22Rv1 (cell line): ENCODE data around the gene PHF11.

Source experiments
- H3K27ac ChIP-seq: fragments of 450-650 bp; 2 replicates; pipeline ENCODE4 v1.5.1; 2017
- ZFX ChIP-seq: fragments of 450-650 bp; IDR thresholded peaks from 2 replicates; pipeline ENCODE4 v1.6.1; 2017; ENCODE audit warnings: antibody characterized with exemption, borderline replicate concordance
- TF ChIP-seq, protein P1 (sequence below): fragments of 450-650 bp; IDR thresholded peaks from 2 replicates; pipeline ENCODE4 v1.5.1; 2017; ENCODE audit warnings: mild to moderate bottlenecking

The PHF11 gene

DNA sequence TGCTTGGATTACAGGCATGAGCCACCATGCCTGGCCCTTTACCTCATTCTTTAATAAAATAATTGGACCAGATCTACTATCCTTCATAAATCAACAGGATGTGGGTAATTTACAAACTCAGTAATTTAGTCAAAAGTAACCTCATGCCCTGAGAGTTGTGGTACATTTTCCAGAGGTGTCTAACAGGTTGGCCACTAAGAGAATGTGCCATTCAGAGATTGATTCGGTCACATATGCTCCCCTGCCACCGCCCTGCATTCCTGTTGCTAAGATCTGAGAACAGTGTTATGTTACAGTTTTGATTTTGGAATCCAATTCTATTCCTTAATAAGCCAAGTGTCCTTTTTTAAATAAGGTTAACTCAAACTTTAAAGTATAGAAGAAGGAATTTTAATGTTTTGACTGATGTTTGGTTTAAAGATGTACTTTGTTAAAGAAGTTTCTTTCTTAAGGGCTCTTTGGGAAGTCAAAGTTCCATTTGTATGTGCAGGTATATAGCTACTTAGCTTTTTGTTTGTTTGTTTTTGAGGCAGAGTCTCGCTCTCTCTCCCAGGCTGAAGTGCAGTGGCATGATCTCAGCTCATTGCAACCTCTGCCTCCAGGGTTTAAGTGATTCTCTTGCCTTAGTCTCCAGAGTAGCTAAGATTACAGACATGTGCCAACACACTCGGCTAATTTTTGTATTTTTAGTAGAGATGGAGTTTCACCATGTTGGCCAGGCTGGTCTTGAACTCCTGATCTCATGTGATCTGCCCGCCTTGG is 29.2 kb downstream of the PHF11 start:
- no peak for TF ChIP-seq ZFX
- TF ChIP-seq, protein P1, sequence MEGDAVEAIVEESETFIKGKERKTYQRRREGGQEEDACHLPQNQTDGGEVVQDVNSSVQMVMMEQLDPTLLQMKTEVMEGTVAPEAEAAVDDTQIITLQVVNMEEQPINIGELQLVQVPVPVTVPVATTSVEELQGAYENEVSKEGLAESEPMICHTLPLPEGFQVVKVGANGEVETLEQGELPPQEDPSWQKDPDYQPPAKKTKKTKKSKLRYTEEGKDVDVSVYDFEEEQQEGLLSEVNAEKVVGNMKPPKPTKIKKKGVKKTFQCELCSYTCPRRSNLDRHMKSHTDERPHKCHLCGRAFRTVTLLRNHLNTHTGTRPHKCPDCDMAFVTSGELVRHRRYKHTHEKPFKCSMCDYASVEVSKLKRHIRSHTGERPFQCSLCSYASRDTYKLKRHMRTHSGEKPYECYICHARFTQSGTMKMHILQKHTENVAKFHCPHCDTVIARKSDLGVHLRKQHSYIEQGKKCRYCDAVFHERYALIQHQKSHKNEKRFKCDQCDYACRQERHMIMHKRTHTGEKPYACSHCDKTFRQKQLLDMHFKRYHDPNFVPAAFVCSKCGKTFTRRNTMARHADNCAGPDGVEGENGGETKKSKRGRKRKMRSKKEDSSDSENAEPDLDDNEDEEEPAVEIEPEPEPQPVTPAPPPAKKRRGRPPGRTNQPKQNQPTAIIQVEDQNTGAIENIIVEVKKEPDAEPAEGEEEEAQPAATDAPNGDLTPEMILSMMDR = no peak
- H3K27ac ChIP-seq = no peak overlapping the region

DNA sequence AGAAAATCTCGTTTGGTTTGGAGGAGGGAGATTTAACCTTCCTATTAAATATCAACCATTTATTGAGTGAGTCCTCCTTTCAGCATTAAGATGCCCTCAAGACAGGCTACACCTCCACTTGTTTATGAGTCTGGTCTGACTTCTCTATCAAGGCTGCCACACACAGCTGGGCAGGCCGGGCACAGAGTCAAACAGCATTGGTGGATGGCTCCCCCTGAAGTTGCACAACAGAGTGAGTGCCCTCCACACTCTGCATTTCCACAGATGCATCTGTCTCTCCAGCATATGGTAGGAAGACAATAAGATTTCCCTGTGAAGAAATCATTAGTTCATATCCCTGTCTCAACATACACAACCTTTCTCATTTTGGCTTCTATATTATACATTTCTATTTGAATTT is 31.4 kb downstream of the PHF11 start:
- TF ChIP-seq ZFX = no peak
- H3K27ac ChIP-seq = no peak overlapping the region

DNA sequence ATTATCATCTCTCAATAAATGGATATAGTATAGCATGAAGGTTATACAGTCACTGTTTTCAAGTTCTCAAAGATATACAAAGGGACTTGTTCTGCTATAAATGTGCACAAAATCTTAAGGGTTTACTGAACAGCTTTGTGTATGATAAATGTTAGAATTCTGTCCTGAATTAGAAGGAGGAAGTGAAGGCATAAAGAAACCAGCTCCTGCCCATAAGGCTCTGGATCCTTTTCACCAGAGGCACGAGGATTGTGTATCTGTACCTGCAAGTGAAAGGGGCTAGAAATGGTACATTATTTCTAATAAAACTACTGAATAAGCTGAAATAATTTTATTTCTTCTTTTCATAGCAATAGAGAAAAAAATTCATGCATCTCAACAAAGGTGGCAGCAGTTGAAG is 32.4 kb downstream of the PHF11 start:
- no peak overlapping the region for H3K27ac ChIP-seq
- TF ChIP-seq ZFX = no peak
- TF ChIP-seq, protein P1 = no peak

DNA sequence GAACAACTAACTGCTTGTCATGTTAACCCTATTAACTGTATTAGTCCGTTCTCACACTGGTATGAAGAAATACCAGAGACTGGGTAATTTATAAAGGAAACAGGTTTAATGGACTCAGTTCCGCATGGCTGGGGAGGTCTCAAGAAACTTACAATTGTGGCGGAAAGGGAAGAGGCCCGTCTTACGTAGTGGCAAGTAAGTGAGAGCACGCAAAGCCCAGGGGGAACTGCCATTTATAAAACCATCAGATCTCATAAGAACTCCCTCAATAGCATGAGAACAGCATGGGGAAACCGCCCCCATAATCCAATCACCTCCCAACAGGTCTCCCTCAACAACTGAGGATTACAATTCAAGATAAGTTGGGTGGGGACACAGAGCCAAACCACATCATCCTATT is 34.7 kb downstream of the PHF11 start:
- TF ChIP-seq, protein P1 = no peak
- no peak for TF ChIP-seq ZFX
- H3K27ac ChIP-seq = no peak overlapping the region

DNA sequence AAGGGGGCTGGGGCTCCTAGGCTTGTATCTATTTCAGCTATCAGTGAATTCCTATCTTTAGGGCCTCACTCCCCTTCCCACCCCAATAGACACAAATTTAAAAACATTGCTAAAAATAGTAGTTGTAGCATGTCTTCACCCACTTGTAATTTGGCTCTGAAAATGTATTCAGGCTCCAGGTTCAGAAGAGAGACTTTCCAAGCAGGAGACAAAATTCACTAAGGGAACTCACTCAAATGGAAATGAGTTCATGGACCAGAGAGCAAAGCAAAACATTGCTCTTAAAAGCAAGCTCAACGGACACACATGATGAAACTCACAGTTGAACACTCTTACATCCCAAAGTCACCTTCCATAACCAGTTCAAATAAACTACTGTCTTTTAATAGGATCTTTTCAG is 36.8 kb downstream of the PHF11 start:
- TF ChIP-seq, protein P1 = no peak
- TF ChIP-seq ZFX = no peak
- no peak overlapping the region for H3K27ac ChIP-seq

DNA sequence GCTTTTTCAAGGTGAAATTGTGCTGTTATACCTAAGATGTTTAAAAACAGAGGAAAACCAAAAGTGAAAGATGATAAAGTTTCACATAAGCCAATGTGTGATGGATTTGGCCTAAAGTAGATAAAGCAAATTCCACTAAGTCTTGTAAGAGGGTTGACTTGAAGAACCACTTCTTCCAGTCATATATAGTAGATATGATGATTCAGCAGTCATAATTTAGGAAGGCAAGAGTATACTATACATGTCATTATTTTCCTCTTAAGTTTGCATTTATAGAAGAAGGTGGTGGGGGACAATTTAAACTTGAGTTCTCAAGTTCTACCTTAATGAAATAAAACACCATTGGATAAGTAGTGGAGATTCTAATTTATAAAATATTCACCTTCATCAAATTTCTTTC is 37.3 kb downstream of the PHF11 start:
- H3K27ac ChIP-seq = no peak overlapping the region
- no peak for TF ChIP-seq ZFX
- TF ChIP-seq, protein P1 = no peak

DNA sequence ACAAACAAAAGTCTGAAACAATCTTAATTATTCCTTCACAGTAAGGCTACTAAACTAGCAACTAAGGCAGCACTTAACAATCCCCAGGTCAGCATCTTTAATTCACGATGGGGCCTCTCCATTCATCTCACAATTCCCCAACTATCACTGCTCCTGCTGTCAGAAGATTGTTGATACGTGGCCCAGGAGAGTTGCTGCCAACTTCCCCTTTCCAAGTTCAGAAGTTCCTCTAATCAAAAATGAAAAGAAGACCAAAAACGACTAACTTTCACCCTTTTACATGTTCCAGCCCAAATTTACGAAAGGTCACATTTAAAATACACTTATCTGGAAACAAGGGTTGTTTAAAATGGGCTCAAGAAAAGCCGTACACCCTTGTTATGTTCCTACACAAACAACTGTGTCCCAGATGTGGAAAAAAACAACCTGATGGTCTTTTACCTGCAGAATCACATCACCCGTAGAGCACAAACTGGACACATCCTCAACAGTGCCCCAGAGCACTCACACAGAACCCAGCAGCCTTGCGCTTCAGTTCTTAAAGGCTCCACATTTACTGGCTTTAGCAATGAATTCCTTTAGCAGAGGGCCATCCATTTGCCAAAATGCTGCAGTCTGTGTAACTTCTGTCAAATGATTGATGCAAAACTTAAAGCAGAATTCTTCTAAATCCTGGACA is 38.0 kb downstream of the PHF11 start:
- H3K27ac ChIP-seq = no peak overlapping the region

More for the DNA sequence above, 38.0 kb downstream of the PHF11 start:
- TF ChIP-seq, protein P1 = no peak
- TF ChIP-seq ZFX = no peak
